PC-3 (cell line): Measurements from ENCODE around the gene KDM5A.

ENCODE experiments used
- CTCF ChIP-seq: fragments of 300-600 bp; sonication (generic); conservative IDR thresholded peaks from 2 replicates; pipeline ENCODE4 v1.5.1; 2017; ENCODE audit warnings: antibody characterized with exemption, low read depth, mild to moderate bottlenecking, low read length
- EZH2 ChIP-seq: fragments of 300-600 bp; sonication (generic); IDR thresholded peaks from one replicate; pipeline ENCODE4 v1.6.1; 2017; ENCODE audit warnings: antibody characterized with exemption, mild to moderate bottlenecking, low read length; ENCODE audit not compliant: unreplicated experiment
- EZH2phosphoT487 ChIP-seq: fragments of 300-600 bp; sonication (generic); IDR thresholded peaks from 2 replicates; pipeline ENCODE4 v1.6.1; 2018; ENCODE audit warnings: mild to moderate bottlenecking, antibody characterized with exemption, low read length, borderline replicate concordance

- TF ChIP-seq EZH2phosphoT487 (no peak), EZH2 (no peak), CTCF (no peak)
These were observed 2.5 kb downstream of the KDM5A start for GRCh38 chr12:386651-387050.
